Vagina (tissue), 2 donors: ENCODE data around the gene TFCP2L1.
"Not testable (repeated sequence)": the region's sequence is repeated elsewhere in the genome, so short reads cannot be mapped to it uniquely, and the experiment has no call there.

ENCODE experiments used
- CTCF ChIP-seq, 3 experiments: fragments of 450-650 bp in 2 of 3; fragments of 200-600 bp in 1 of 3; sonication (generic) in 1 of 3; IDR thresholded peaks; one replicate each; pipeline ENCODE4 v1.5.1; 2017 to 2019; ENCODE audit warnings: antibody characterized with exemption in 3 of 3, mild to moderate bottlenecking in 2 of 3, moderate library complexity in 2 of 3
- POLR2A ChIP-seq, 2 donors: fragments of 450-650 bp; IDR thresholded peaks; one replicate each; pipeline ENCODE4 v1.6.1; 2017; ENCODE audit warnings: antibody characterized with exemption in 2 of 2, mild to moderate bottlenecking in 2 of 2, moderate library complexity in 2 of 2
- POLR2AphosphoS5 ChIP-seq, 2 donors: sonication (generic); formaldehyde crosslinking; IDR thresholded peaks; one replicate each; pipeline ENCODE4 v1.9.0; 2017; ENCODE audit warnings: antibody characterized with exemption in 2 of 2, mild to moderate bottlenecking in 2 of 2, low read depth in 1 of 2; ENCODE audit not compliant: insufficient read depth in 1 of 2

- TF ChIP-seq CTCF (IDR thresholded peaks at IDR 0.05); POLR2AphosphoS5 (IDR thresholded peaks at IDR 0.05; ENCODE audit: insufficient read depth in 1 of 2, low read depth in 1 of 2); POLR2A (IDR thresholded peaks at IDR 0.05): not testable (repeated sequence)
These were observed 16.2 kb upstream of the TFCP2L1 start for GRCh38 chr2:121301190-121301589.
